ES-I3 (cell line): Measurements from ENCODE around the gene SORCS3.

Source experiments
- H3K36me3 ChIP-seq: 2 replicates; pipeline ENCODE4 v1.6.1; 2013; ENCODE audit warnings: mild to moderate bottlenecking, low read length, control low read depth, moderate library complexity; ENCODE audit not compliant: insufficient read depth
- H3K4me1 ChIP-seq: 2 replicates; pipeline ENCODE4 v1.6.1; 2013; ENCODE audit warnings: mild to moderate bottlenecking, control low read depth, low read length; ENCODE audit not compliant: insufficient read depth
- H3K9ac ChIP-seq: 2 replicates; pipeline ENCODE4 v1.6.1; 2013; ENCODE audit warnings: low read depth, mild to moderate bottlenecking, low read length, moderate library complexity
- H3K9me3 ChIP-seq: 2 replicates; pipeline ENCODE4 v1.6.1; 2013; ENCODE audit warnings: mild to moderate bottlenecking, low read length, moderate library complexity; ENCODE audit not compliant: control insufficient read depth, insufficient read depth

Gene SORCS3

GRCh38 chr10:105170521-105170920 is 529.4 kb downstream of the SORCS3 start:
- no peaks in the 10 kb centered on the region for H3K9me3 ChIP-seq
- H3K4me1 ChIP-seq, result no peaks in the 10 kb centered on the region
- H3K36me3 ChIP-seq, result no peaks in the 10 kb centered on the region
- no peak overlapping the region for H3K9ac ChIP-seq

GRCh38 chr10:105171945-105172344 is 530.9 kb downstream of the SORCS3 start:
- Histone ChIP-seq H3K9ac (no peak overlapping the region), H3K4me1 (no peaks in the 10 kb centered on the region), H3K36me3 (no peaks in the 10 kb centered on the region), H3K9me3 (no peaks in the 10 kb centered on the region)

- H3K9ac ChIP-seq, result no peak overlapping the region
- H3K36me3 ChIP-seq, result no peaks in the 10 kb centered on the region
- no peaks in the 10 kb centered on the region for H3K9me3 ChIP-seq
- H3K4me1 ChIP-seq, result no peaks in the 10 kb centered on the region
Observed at GRCh38 chr10:105181626-105182025, 540.5 kb downstream of the SORCS3 start.

GRCh38 chr10:105183536-105183935 is 542.4 kb downstream of the SORCS3 start:
- H3K4me1 ChIP-seq, result no peaks in the 10 kb centered on the region
- H3K9ac ChIP-seq, result no peak overlapping the region
- H3K9me3 ChIP-seq, result no peaks in the 10 kb centered on the region
- no peaks in the 10 kb centered on the region for H3K36me3 ChIP-seq

- Histone ChIP-seq H3K9ac (no peak overlapping the region), H3K4me1 (0 out of 2 replicates have a peak, but pooled peaks cover 3% of the 10 kb centered on the region), H3K9me3 (no peaks in the 10 kb centered on the region), H3K36me3 (no peaks in the 10 kb centered on the region)
Observed at GRCh38 chr10:105185161-105185560, 544.1 kb downstream of the SORCS3 start.

- no peak overlapping the region for H3K9ac ChIP-seq
- H3K4me1 ChIP-seq, result 0 out of 2 replicates have a peak, but pooled peaks cover 3% of the 10 kb centered on the region
- no peaks in the 10 kb centered on the region for H3K9me3 ChIP-seq
- no peaks in the 10 kb centered on the region for H3K36me3 ChIP-seq
Observed at GRCh38 chr10:105187243-105187642, 546.2 kb downstream of the SORCS3 start.

GRCh38 chr10:105188737-105189462 is 547.8 kb downstream of the SORCS3 start:
- Histone ChIP-seq H3K4me1 (0 out of 2 replicates have a peak, but pooled peaks cover 3% of the 10 kb centered on the region), H3K9ac (no peak overlapping the region), H3K36me3 (no peaks in the 10 kb centered on the region), H3K9me3 (no peaks in the 10 kb centered on the region)

- Histone ChIP-seq H3K9me3 (no peaks in the 10 kb centered on the region), H3K4me1 (0 out of 2 replicates have a peak, but pooled peaks cover 3% of the 10 kb centered on the region), H3K36me3 (no peaks in the 10 kb centered on the region), H3K9ac (no peak overlapping the region)
Observed at GRCh38 chr10:105189463-105189800, 548.3 kb downstream of the SORCS3 start.

- Histone ChIP-seq H3K9me3 (no peaks in the 10 kb centered on the region), H3K9ac (no peak overlapping the region), H3K4me1 (0 out of 2 replicates have a peak, but pooled peaks cover 3% of the 10 kb centered on the region), H3K36me3 (no peaks in the 10 kb centered on the region)
Observed at GRCh38 chr10:105192146-105192545, 551.1 kb downstream of the SORCS3 start.

- Histone ChIP-seq H3K4me1 (0 out of 2 replicates have a peak, but pooled peaks cover 3% of the 10 kb centered on the region), H3K36me3 (no peaks in the 10 kb centered on the region), H3K9me3 (no peaks in the 10 kb centered on the region), H3K9ac (no peak overlapping the region)
Observed at GRCh38 chr10:105192861-105193260, 551.8 kb downstream of the SORCS3 start.

- Histone ChIP-seq H3K9me3 (no peaks in the 10 kb centered on the region), H3K4me1 (no peaks in the 10 kb centered on the region), H3K36me3 (no peaks in the 10 kb centered on the region), H3K9ac (no peak overlapping the region)
Observed at GRCh38 chr10:105195831-105196230, 554.7 kb downstream of the SORCS3 start.

GRCh38 chr10:105197598-105198364 is 556.7 kb downstream of the SORCS3 start:
- H3K9ac ChIP-seq, result no peak overlapping the region
- H3K36me3 ChIP-seq, result no peaks in the 10 kb centered on the region
- H3K4me1 ChIP-seq, result no peaks in the 10 kb centered on the region
- H3K9me3 ChIP-seq, result no peaks in the 10 kb centered on the region

- no peaks in the 10 kb centered on the region for H3K9me3 ChIP-seq
- H3K4me1 ChIP-seq, result no peaks in the 10 kb centered on the region
- no peak overlapping the region for H3K9ac ChIP-seq
- H3K36me3 ChIP-seq, result no peaks in the 10 kb centered on the region
Observed at GRCh38 chr10:105206616-105207015, 565.5 kb downstream of the SORCS3 start.

GRCh38 chr10:105207476-105207995 is 566.4 kb downstream of the SORCS3 start:
- H3K9me3 ChIP-seq, result no peaks in the 10 kb centered on the region
- H3K4me1 ChIP-seq, result no peaks in the 10 kb centered on the region
- no peaks in the 10 kb centered on the region for H3K36me3 ChIP-seq
- H3K9ac ChIP-seq, result no peak overlapping the region

GRCh38 chr10:105210546-105210945 is 569.5 kb downstream of the SORCS3 start:
- H3K36me3 ChIP-seq, result no peaks in the 10 kb centered on the region

More at GRCh38 chr10:105210546-105210945, 569.5 kb downstream of the SORCS3 start:
- no peaks in the 10 kb centered on the region for H3K9me3 ChIP-seq
- H3K4me1 ChIP-seq, result no peaks in the 10 kb centered on the region
- no peak overlapping the region for H3K9ac ChIP-seq
